DMS 273 (cell line): ENCODE results near the gene OR2M5.

Experiments
- DNase-seq: peaks from one replicate; lab custom pipeline; 2025; ENCODE audit not compliant: unreplicated experiment; lab: John Stamatoyannopoulos, UW

The OR2M5 gene, protein sequence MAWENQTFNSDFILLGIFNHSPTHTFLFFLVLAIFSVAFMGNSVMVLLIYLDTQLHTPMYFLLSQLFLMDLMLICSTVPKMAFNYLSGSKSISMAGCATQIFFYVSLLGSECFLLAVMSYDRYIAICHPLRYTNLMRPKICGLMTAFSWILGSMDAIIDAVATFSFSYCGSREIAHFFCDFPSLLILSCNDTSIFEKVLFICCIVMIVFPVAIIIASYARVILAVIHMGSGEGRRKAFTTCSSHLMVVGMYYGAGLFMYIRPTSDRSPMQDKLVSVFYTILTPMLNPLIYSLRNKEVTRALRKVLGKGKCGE

DNA sequence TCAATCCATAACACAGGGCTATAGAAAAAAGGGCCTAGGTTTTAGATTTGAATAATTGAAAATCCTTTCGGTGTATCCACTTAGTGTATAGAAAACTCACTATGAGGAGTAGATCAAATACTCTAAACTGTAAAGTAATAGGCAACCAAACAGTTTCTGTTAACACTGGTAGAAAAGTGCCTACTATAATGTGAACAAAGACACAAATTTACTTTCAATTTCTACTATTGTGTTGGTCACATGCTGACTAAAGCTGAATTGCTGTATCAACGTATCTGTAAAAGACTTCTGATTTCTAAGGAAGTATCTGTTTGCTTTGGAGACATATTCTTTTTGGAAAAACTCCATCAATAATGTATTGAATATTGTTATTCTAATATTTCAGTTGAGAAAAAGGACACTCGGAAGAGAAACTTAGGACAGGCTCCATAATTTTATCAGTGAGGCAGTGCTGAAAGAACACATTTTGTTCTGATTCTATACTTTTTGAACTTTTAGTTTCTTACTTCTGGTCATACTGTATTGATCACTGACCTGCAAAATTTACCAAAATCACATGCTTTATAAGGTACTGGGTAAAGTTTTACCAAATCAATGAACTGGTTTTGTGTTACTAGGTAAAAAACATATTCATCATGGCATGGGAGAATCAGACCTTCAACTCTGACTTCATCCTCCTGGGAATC, at the start of gene OR2M5:
TSS of gene OR2M5 (plus strand) at position 636 of the 686 bp plus-strand sequence. CDS start at position 636, 0 bp downstream.
- no peak for DNase-seq

DNA sequence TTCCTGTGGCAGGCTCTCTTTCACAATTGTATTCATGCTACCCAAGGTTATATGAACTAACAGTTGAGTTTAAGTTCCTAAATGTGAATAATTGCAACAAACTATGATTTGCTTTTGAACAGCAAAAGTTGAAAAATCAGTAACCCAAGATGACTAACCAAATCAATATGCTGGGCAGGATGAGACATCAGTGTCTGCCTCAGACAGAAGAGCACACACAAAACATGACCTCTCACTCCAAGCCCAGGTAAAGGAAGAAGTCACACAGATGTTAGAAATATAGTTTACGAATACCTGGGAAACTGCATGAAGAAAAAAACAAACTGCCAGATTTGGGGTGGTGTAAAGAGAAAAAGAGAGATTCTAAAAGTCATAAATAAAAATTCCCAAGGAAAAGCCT, 46.4 kb upstream of the OR2M5 start:
- DNase-seq: no peak

DNA sequence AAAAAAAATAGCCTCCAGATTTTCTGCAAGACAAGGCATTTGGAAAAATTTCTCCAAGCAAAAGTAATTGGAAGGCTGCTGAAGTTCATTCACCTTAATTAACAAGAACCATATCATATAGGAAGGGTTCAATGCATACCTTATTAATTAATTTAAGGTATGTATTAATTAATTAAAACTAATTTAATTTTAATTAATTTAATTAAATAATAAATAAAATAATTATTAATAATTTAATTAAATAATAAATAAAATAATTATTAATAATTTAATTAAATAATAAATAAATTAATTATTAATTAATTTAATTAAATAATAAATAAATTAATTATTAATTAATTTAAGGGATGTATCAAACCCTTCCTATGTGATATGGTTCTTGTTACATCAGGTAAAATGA, 42.1 kb upstream of the OR2M5 start:
- no peak for DNase-seq

DNA sequence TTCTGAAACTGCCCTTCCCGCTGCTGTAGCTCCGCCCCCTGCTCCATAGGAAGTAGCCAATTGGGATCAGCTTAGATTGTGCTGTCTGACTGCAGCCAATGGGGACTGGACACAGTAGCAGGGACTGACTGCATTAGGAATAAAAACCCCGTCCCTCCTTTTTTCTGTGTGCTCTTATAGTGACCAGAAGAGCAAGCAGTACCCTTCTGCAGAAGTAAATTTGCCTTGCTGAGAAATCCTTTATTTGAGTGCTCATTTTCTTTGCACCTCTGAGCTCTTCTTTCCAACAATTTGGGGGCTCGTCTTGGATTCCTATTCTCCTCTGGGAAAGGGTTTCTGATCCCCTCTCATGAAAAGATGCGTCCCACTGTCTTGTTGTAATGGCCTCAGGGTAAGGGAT, 33.8 kb upstream of the OR2M5 start:
- no peak for DNase-seq

DNA sequence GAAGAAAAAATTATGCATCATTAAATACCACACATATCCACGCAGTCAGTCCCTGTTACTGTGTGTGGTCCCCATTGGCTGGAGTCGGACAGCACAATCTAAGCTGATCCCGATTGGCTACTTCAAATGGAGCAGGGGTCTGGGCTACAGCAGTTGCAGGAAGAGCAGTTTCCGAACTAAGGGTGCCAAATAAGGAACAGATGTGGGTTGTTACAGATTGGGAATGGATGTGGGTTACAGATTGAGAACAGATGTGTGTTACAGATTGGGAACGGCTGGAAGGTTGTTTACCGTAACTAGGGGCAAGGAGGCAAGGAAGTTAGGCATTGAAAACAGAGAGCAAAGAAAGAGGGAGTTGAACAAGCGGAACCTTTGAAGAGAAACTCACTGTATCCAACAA, 30.1 kb upstream of the OR2M5 start:
- DNase-seq: no peak

DNA sequence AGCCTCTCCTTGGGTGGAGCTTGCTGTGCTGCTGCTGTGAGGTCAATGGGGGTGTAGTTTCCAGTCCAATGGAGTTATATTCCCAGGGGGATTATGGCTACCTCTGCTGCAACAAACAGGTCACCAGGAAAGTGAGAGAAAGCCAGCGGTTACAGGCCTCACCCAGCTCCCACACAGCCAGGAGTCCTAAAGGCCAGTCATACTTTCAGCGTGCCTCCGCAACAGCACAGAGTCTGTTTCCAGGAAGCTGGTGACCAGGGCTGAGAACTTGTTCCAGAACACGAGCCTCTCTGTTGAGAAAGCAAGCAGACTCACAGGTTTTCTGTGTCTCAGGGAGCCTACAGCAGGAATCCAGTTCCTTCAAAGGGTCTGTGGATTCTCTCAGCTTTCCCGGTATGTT, 17.3 kb upstream of the OR2M5 start:
- no peak for DNase-seq

DNA sequence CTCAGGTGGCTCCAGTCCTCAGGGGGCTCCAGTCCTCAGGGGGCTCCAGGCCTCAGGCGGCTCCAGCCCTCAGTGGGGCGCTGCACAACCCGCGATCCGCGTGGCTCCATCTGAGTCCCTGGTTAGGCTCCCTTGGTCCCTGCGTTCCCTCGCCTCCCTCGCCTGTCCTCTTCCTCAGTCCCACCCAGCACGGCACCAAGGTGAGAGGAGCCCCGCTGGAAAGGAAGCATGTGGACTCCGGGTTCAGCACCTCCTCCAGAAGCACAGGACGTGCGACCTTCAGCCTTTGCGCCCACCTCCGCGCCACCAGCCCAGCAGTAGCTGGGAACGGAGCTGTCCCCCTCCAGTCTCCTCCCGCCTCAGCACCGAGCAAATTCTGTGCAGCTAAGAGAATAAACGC, 8.1 kb upstream of the OR2M5 start:
- DNase-seq: no peak

DNA sequence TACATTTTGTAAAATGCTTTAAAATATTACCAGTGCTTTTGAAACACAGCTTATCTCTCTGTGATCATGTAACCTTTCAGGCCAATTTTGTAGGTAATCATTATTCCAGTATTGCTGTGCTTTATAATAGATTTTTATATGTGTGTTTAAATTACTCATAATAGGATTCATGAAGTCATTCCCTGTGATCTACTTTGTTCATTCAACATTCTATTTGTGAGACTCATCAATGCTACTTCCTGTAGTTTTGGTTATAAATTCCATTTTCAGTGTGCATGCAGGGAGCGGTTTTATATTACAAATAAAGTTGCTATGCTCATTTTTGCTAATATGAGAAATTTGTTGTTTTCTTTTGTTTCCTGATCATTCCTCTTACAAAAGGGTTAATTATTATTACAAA, 4.1 kb upstream of the OR2M5 start:
- no peak for DNase-seq

DNA sequence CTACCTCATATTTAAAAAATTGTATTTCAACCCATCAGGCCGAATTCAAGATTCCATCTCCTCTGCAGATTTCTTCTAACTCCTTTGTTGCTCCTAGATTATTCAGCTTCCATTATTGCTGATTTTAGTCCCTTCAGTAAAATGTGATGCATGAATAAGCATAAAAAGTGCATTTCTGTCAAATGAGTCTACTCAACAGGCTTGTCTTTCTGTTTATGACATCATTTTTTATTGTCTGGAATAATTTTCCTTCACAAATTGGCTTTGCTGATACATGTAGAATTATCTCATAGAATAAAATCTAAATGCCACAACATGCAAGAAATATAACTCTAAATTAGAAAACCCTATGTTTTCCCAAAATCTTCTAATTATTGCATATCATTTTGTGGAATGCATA, 1.6 kb upstream of the OR2M5 start:
- DNase-seq: no peak

DNA sequence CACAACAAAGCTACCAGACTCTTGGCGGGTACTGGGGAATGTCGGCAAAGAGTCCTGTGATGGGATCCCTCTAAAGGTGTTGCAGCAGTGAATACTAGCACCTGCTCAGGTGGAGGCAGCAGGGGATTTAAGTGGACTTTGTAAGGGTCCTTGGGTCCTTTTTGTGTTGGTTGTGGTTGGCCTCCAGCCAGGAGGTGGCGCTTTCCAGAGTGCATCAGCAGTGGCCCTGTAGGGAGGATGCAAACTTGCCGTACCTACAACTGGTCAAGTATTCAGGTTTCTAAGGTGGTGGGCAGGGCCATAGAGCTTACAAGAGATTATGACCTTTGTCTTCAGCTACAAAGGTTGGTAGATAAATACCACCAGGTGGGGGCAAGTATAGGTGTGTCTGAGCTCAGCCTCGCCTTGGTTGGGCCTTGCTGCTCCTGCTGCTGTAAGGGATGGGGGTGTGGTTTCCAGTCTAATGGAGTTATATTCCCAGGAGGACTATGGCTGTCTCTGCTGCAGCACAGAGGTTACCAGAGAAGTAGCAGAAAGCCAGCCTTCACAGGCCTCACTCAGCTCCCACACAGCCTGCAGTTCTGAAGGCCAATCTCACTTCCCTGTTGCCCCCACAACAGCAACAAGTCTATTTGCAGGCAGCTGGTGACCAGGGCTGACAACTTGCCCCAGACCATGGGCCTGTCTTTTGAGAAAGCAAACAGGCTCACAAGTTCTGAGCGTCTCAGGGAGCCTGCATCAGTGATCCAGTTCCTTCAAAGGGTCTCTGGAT, 7.3 kb downstream of the OR2M5 start:
- DNase-seq: no peak

DNA sequence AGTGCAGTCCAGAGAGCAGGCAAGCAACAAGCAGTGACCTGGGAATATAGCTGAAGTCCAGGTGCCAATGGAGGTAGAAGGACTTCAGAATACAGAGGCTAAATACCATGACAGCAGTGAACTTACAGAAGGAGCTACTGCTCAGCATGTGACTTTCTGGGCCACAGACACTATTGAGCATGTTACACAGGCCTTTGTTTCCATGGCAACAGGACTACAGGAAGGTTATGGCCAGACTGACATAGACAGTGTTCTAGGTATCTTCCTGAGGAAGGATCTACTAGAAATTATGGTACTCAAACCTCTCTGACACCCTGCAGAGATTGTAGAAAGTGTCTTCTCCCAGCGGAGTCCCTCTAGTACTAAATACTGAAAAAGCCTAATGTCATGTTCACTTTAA, 11.0 kb downstream of the OR2M5 start:
- peak; percentile 11 for DNase-seq

DNA sequence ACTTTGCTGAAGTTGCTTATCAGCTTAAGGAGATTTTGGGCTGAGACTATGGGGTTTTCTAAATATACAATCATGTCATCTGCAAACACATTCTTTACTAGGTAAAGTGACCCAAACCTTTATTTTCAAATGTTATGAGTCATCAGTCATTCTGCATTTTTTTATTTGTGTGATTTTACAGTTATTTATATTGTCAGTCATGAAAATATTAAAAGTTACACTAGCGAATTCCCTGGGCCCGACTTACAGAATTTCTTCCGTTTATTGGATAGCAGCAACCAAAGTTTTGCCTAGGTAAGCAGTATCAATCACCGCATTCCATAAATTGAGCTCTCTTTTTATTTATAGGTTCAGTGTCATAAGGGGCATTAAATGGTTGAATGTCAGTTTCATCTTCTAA, 13.8 kb downstream of the OR2M5 start:
- DNase-seq: no peak

DNA sequence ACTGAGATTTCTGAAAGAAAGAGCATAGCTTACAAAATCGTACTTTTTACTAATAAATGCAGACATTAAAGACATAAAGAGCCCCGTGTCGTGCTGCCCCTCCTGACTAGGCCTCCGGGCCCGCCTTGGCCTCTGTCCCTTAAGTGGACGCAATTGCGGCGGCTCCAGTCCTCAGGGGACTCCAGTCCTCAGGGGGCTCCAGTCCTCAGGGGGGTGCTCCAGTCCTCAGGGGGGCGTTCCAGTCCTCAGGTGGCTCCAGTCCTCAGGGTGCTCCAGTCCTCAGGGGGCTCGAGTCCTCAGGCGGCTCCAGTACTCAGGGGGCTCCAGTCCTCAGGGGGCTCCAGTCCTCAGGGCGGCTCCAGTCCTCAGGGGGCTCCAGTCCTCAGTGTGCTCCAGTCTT, 19.1 kb downstream of the OR2M5 start:
- DNase-seq: no peak

DNA sequence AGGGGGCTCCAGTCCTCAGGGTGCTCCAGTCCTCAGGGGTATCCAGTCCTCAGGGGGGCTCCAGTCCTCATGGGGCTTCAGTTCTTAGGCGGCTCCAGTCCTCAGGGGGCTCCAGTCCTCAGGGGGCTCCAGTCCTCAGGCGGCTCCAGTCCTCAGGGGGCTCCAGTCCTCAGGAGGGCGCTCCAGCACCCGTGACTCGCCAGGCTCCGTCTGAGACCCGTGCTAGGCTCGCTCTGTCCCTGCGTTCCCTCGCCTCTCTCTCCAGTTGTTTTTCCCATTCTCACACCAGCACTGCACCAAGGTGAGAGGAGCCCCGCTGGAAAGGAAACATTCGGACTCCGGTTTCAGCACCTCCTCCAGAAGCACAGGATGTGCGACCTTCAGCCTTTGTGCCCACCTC, 20.2 kb downstream of the OR2M5 start:
- DNase-seq: no peak

DNA sequence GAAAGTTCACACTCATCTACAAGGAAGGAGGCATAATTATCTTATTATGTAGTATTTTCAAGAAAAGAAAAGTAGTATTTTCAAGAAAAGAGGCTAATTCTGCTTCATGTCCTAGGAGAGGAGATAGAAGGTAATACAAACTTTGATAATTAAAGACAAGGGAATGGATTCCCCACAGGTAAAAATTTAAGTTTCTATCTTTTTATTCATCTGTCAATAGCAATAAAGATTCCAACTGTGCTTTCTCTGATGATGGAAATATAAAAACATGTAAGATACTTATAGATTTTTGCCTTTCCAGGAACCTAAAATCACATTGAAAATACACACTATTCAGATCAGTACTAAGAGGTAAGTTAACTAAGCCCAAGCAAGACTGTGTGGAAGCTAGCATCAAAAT, 29.6 kb downstream of the OR2M5 start, which contains the start of gene OR2M2:
TSS of gene OR2M2 (plus strand) at position 301 of the 400 bp plus-strand sequence. CDS start 5,165 bp downstream, outside the sequence.
- no peak for DNase-seq

DNA sequence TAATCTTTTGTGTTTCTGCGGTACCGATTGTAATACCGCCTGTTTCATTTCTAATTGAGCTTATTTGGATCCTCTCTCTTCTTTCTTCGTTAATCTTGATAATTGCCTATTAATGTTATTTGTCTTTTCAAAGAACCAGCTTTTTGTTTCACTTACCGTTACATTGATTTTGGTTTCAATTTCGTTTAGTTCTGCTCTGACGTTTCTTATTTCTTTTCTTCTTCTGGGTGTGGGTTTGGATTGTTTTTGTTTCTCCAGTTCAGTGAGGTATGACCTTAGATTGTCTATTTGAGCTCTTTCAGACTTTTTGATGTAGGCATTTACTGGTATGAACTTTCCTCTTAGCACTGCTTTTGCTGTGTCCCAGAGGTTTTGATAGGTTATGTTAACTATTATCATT, 39.0 kb downstream of the OR2M5 start:
- DNase-seq: no peak

DNA sequence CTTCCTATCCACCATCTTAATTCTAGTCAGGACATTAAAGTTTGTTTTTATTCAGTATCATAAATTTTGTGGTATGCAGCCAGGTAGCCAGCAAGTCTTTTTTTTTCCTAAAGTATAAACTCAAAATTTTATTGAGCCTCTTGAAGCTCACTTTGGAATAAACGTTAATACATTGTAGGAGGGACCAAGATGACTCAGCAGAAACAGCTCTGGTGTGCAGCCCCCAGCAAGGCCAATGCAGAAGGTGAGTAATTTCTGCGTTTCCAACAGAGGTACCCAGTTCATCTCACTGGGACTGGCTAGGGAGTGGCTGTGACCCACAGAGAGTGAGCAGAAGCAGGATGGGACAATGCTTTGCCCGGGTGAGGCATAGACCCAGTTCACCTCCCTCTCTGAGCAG, 42.4 kb downstream of the OR2M5 start:
- DNase-seq: no peak

DNA sequence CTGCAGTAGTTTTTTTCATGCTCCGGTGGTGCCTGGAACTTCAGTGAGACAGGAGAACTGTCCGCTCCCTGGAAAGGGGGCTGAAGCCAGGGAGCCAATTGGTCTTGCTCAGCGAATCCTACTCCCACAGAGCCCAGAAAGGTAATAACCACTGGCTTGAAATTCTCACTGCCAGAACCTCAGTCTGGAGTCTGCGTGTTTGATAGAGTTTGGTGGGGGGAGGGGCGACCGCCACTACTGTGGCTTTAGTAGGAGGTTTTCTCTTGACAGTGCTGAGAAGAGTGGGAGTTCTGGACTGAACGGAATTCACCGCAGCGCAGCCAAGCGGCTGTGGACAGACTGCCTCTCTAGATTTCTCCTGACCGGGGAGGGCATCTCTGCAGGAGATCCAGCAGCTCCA, 44.1 kb downstream of the OR2M5 start:
- DNase-seq: no peak

DNA sequence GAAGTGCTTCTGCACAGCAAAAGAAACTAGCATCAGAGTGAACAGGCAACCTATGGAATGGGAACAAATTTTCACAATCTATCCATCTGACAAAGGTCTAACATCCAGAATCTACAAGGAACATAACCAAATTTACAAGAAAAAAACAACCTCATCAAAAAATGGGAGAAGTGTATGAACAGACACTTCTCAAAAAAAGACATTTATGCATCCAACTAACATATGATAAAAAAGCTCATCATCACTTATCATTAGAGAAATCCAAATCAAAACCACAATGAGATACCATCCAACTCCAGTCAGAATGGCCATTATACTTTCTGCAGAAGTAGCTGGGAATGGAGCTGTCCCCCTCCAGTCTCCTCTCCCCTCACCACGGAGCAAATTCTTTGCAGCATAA, 49.2 kb downstream of the OR2M5 start:
- DNase-seq: no peak
